Stimulated activated CD8-positive, alpha-beta memory T cell treated with anti-CD3 and anti-CD28 coated beads, Interleukin-7, amount 100 ng/mL, for 1 hour (primary cell): Measurements from ENCODE around the gene ZNF79.
"Not testable (repeated sequence)": the region's sequence is repeated elsewhere in the genome, so short reads cannot be mapped to it uniquely, and the experiment has no call there.

Experiments
- DNase-seq, 2 donors: peaks; one replicate each; pipeline ENCODE4 v3.0.0-alpha.2; 2020; ENCODE audit warnings: low read depth in 2 of 2

The ZNF79 gene

DNA sequence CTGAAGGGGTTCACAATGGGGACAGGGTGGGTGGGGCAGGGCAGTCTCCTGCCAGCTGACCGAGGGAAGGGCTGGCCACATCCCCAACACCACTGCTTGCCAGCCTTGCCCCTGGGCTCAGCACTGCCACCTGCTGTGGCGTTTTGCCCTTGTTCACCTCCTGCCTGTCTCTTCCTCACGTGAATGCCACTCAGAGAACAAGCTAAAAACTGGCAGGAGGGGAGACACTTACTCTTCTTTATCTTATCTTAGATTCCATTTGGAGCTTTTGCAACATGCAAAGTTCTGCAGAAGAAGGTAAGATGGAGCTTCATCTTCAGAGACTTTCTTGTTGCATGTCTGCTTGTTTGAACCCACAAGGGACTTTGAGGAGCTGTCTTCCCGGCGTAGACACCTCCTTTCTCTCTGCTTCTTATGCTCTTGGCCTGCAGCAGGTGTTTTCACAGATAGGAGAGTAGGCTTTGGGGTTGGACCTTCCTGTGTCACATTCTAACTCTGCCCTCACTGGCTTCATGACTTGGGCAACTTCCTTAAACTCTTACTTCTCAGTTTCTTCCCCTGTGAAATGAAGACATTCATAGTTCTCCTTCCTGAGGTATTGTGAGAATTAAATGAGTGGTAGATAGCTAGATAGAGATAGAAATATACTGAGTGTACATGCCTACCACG lies 31.3 kb downstream of the ZNF79 start:
- no peak for DNase-seq

DNA sequence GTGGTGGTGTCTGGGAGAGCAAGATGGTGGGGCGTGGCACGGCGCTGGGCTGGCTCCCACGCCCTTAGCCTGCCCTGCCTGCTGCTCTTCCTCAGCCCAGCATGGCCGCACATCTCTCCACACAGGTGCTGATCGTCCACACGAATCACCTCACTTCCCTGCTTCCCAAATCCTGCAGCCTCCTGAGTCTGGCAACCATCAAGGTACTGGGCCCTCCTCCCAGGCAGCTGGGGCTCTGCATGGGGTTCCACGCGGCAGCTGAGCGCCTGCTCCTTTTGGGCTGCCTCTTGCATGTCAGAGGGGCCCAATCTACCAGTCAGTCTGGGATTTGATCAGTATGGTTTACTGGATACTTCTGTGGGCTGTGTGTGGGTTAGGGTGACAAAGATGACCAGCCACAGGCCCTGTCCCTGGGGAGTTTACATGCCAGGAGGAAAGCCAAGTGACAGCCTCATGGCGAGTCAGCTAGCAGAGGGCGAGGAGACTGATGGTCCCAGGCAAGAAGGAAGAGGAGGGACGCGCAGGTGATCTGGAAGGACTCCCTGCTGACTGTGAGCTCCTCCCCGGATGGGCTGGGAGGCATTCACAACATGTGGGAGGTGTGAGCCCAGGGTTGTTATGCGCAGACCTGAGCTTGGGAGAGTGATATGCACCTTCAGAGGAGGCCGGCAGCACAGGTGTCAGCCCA lies 33.2 kb downstream of the ZNF79 start:
- DNase-seq, result no peak

DNA sequence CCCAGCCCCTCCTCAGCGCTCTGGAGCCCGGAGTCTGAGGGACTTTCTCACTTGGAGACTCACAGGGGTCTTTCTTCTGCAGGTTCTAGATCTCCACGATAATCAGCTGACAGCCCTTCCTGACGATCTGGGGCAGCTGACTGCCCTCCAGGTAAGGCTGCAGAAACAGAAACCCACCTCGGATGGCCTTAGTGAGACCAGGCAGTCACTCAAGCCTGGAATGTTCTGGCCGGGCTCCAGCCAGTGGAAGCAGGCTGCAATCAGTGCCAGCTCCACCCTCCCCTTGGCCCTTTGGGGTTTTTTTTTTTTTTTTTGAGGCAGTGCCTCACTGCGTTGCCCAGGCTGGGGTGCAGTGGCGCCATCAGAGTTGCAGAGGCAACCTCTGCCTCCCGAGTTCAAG lies 34.7 kb downstream of the ZNF79 start:
- DNase-seq, result no peak

DNA sequence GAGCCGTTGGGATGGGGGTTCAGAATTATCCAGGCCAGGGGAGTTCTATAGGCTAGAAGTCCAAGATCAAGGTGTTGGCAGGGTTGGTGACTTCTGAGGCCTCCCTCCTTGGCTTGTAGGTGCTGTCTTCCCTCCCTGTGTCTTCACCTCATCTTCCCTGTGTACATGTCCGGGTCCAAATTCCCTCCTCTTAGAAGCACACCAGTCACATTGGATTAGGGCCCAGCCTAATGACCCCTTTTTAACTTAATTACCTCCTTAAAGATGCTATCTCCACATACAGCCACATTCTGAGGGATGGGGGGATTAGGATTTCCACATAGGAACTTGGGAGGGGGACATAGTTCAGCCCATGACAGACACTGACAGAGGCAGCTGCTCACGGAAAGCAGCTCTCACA lies 39.2 kb downstream of the ZNF79 start:
- DNase-seq, result no peak

DNA sequence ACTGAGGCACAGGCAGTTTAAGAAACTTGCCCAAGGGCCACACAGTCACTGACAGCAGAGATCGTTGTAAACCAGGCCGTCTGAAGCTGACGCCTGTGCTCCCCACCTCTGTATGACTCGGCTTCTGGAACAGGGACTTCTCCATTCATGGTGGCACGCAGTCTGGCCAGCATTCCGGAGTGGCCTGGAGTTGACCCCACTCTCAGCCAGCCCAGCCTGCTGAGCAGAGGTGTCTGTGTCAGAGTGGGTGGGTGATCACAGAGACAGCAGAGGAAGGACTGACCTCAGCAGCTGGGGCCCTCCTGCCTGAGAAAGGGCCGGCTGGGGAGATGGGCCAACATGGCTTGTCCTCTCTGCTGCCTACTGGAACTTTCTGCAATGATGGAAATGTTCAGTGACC lies 39.7 kb downstream of the ZNF79 start:
- no peak for DNase-seq

DNA sequence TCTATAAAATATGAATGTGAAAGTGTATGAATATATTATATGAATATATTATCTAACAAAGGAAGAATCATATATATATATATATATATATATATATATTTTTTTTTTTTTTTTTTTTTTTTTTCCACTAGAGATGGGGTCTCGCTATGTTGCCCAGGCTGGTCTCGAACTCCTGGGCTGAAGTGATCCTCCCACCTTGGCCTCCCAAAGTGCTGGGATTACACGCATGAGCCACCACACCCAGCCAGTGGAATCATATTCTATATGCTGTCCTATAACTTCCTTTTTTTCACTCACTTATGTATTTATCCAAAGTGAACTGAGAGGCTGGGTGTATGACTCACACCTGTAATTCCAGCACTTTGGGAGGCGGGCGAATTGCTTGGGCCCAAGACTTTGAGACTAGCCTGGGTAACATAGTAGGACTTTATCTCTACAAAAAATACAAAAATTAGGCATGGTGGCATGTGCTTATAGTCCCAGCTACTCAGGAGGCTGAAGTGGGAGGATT lies 42.3 kb downstream of the ZNF79 start:
- DNase-seq, result not testable (repeated sequence)

DNA sequence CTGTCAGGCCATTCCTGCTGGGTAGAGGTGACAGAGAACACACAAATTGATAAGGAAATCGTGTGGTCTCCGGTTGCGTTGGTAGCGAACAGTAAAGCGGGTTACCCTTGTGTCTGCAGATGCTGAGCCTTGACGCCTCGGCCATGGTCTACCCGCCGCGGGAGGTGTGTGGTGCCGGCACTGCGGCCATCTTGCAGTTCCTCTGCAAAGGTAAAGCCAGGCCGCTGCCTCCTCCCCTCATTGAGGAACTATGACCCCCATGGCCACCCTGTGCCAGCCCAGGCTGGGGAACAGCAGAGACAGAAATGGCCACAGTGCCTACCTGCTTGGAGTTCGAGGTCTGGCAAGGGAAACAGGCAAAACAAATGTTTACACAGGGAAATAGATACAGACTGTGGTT lies 43.4 kb downstream of the ZNF79 start:
- DNase-seq, result no peak

DNA sequence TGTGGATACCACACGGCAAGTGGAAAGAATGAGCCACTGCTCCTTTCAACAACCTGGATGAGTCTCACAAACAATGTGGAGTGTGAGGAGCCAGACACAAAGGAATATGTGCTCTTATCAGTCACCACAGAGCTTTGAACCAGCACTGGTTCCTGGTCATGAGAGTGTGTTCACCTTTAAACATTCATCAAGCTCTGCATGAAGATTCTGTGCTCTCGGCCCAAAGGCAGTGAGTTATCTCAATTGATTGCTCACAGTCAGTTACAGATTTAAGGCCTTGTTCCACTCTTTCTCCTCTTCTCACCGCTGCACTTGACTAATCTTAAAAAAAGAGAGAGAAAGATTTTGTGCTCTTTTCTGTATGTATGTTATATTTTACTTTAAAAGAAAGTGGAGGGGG lies 46.5 kb downstream of the ZNF79 start:
- DNase-seq, result no peak

DNA sequence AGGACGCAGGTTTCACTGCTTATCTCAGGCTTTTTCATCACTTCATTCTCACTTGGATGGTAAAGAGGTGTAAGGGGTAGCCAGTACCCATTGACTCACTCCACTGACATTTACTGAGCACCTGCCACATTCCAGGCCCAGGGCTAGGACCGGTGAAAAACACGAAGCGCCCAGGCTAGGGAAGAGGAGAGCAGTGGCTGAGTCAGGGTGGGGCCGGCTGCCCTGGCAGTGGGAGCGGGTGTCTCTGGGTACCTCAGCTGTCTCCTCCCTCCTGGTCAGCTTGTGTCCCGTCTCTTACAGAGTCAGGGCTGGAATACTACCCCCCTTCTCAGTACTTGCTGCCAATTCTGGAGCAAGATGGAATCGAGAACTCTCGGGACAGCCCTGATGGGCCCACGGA lies 49.3 kb downstream of the ZNF79 start:
- no peak for DNase-seq

DNA sequence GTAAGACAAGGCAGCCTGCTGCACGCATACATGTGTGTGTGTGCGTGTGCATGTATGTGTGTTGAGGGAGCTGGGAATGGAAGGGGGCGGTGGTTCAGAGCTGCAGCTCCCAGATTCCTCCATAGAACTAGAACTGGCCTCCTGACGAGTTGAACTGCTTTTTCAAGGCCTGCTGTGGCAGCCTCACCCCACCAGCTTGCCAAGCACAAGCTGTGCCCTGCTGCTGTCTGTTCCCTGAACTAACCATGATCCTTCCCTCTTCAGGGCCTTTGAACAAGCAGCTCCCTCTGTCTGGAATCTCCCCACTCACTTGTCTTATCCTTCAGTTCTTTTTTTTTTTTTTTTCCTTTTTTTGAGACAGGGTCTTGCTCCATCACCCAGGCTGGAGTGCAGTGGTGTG lies 49.8 kb downstream of the ZNF79 start:
- DNase-seq, result no peak

DNA sequence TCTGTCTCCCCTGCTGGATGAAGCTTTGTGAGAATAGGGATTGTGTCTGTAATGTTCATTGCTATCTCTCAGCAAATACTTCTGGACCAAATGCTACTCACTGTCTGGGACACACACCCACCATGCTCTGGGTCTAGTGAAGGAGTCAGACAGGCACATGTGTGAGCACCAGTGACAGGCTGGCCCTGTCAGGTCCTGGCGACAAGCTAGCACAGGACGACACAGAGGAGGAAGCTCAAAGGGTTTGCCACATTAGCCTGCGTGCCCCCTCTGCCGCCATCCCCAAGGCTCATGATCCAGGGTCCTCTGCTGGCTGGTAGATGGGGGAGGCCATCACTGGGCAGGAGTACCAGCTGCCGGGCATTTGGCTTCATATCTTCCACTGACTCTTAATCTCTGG lies 50.4 kb downstream of the ZNF79 start:
- no peak for DNase-seq

DNA sequence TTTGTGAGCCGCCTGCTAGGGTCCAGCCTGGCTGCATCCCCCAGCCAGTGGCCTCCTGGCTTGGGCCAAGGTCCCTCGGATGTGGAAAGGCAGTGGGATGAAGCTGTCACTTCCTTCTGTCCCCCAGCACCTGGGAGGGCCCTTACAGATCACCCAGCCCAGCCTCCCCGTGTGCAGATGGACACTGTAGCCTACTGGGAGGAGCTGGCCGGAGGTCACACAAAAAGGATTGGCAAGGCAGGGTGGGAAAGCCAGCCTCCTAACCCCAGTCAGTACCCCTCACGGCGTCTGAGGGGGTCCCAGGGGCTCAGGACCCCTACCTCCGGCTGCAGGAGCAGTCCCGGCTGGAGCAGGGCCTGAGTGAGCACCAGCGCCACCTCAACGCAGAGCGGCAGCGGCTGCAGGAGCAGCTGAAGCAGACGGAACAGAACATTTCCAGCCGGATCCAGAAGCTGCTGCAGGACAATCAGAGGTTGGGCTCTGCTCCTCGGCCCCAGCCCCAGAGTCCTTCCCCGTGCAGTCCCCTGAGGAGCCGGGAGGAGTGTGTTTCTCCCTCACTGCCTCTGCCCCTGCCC lies 55.4 kb downstream of the ZNF79 start:
- no peak for DNase-seq

DNA sequence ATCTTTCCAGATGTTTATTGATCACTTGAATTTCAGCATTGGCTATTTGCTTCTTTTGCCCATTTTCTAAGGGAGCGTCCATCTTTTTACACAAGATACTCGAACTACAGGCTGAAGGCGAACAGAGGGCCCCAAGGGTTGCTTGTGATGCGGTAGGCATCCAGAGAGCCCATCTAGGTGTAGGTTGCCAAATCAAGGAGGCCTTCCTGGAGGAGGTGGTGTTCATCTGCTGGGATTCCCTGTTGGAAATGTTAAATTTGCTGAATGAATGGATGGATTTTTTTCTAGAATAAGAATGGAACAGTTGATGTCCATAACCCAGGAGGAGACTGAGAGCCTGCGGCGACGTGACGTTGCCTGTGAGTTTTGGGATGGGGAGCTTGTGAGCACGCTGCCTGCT lies 58.5 kb downstream of the ZNF79 start:
- DNase-seq, result no peak

DNA sequence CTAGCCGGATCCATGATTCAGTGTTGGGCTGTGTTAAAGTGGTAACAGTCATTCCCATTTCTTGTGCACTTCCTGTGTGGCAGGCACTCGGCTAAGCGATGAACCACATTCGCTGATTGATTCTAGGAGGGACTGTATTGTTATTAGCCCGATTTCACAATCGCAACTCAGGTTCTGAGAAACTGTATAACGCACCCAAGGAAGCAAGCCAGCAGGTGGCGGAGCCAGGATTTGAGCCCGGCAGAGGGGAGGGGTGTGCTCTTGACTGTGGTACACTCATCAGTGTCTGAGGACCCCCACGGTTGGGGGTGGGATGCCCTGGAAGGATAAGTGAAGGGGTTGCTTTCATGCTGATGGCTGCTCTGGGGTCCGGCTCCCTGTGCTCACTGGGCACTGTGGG lies 61.8 kb downstream of the ZNF79 start:
- no peak for DNase-seq

DNA sequence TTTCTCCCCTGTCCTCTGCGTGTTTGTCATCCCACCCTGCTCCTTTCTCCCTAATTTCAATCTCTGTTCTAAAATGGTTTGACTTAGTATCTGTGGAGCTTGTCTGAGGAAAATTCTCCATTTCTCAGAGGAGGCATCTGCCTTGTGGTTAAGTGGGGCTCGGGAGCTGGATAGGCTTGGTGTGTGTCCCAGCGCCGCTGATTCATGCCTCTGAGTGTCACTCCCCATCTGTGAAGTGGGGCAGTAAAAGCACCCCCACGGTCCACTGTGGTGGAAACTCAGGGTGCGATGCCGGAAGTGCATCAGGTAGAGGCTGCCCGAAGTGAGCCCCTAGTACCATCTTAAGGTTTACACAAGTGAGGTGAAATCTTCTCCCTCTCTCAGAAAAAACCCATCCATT lies 64.8 kb downstream of the ZNF79 start:
- DNase-seq, result no peak

DNA sequence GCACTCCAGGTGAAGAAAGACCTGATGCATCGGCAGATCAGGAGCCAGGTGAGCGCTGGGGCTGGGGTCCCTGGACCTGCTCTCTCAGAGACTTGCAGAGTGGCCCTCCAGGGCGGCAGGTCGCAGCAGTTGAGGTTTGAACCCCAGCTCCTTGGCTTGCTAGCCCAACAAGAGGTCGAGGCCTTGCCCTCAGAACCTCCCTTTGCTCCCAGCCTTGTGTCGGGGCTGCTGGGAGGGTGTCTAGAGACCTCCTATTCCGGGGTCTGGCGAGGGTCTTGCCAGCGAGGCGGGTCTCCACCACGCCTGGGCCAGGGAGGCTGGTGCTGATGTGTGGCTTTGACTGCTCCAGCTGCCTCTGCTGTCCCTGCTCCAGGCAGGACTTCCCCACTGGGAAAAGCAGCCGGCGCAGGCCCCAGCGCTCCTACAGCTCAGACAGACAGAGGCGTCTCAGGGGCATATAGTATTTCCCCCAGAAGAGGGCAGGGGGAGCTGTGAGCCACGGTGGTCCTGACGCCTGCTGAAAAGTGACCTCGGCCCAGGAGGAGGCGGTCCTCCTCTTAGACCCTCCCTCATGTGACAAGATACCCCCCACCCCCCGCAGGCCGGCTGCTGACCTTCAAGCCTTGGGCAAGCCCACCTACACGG lies 65.4 kb downstream of the ZNF79 start:
- no peak for DNase-seq

DNA sequence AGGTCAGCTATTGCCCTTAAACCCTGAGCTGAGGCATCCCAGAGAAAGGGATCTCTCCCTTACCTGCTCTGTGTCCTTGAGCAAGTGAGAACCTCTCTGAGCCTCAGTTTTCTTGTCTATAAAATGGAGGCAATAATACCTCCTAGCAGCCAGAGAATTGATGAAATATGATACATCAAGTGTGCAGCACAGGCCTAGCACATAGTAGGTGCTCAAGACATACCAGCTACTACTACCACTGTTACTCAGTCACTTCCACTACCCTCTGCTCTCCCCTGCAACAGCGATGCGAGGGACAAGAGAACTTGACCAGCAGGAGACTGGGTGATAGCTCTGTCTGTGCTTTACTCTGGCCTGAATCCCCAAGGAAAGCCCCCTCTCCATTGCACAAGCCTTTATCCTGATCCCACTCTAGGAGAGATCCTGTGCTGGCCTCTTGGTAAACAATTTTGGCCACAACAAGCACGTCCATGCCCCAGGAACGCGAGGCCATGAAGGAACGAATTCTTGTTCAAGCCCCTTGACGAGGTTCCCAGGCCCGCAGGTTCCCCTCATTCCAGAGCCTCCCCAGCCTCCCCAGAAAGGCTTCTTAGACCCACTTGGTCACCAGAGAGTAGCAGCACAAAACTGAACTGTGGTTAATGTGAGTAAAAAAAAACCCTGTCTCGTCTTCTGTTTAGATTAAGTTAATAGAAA lies 66.5 kb downstream of the ZNF79 start:
- DNase-seq, result no peak

DNA sequence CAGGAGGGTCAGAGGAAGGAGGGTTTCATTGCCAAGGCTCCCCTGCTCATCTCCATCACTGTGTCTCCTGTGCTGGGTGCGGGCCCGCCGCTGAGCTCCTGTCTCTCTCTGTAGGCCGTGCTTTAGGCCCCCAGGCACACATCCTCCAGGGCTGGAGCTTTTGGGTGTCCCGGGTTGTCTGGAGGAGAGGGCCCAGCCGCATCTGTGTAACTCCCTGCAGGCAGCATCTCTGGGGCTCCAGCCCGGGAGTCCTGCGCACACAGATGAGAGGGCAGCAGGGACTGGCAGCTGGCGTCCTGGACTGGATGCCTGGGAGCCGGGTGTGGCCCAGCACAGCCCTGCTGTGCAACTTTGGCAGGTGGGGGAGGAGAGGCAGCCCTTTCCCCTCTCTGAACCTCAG lies 67.3 kb downstream of the ZNF79 start:
- DNase-seq, result no peak

DNA sequence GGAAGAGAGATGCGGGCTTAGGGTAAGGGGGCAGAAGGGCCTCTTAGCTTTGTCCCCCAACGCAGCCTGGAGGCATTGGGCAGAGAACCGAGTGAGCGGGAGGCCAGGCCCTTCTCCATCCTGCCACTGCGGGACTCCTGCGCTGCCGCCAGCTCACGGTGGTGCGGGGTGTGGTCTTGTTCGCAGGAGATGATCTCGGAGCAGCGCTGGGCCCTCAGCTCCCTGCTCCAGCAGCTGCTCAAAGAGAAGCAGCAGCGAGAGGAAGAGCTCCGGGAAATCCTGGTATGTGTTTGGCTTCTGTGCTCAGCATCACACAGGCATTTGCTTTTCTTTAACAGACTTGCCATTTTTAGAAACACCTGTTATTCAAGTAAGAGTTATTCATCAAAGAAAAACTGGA lies 68.4 kb downstream of the ZNF79 start:
- DNase-seq, result no peak

DNA sequence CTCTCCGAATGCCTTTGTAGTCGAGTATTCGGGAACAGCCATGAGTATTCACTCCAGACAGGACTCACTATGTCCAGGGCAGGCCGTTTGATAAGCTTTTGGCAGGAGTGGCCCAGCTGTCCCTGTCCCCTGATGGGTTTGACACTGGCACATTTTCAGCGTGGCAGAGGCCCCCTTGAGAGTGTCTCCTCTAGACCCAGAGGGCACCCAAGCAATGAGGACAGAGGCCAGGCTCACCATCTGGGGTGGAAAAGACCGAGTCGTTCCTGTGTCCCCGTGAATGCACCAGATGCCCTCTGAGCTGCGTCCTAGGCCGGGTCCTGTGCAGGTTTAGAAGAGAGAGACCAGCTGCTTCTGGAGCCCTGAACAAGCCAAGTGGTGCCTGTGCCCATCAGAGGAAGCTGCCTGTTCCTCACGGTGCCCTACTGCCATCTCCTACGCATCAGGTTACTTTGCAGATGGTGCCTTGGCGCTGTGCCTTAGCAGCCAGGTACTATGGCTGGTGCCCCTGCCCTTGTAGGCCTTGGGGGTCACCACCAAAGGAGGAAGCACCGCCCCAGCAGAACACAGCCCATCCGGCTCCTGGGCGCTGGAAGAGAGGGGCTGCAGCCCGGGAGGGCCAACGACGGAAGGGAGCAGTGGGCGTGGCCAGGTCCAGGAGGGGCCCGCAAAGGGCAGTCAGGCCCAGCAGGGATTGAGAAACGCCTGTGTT lies 69.6 kb downstream of the ZNF79 start:
- no peak for DNase-seq

DNA sequence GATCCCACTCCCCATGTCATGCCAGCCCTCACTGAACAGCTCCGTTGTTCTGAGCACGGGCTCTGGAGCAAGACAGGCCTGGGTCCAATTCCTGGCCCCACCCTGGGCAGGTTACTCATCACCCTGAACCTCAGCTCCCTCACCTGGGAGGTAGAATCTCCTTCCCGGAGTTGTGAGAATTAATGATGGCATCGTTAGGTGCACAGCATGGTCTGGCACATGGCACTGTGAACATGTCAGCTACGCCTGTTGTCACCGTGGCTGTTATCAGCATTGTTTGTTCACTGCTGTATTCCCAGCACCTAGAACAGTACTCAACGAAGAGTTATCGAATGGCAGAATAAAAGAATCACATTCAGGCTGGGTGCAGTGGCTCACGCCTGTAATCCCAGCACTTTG lies 70.1 kb downstream of the ZNF79 start:
- no peak for DNase-seq
